ENCODE results near the gene JAM3.

- TF ChIP-seq POLR2AphosphoS5 (IDR thresholded peaks at IDR 0.05) (no peak), CTCF (IDR thresholded peaks at IDR 0.05) (no peak)
Observed at GRCh38 chr11:134116210-134116609, 47.3 kb downstream of the JAM3 start.
